Keratinocyte (primary cell): ENCODE data around the gene ZNF362. TPM values are rescaled to one million over a fixed set of nuclear protein-coding genes. Genes with fewer than 3 reads are reported as not detected.

Experiments
- DNase-seq: peaks from one replicate; pipeline ENCODE4 v3.0.0-alpha.2; 2011; ENCODE audit warnings: low read depth, missing footprints, low spot score
- FAIRE-seq: peaks from 2 replicates; lab custom pipeline; 2011; peaks lifted over from hg19 to GRCh38; lab: Jason Lieb, UNC
- H2AFZ ChIP-seq: 2 replicates; pipeline ENCODE4 v1.6.0; 2012; ENCODE audit warnings: low read length, control low read depth, inconsistent platforms; ENCODE audit not compliant: control insufficient read depth
- H3K27ac ChIP-seq: 2 replicates; pipeline ENCODE4 v1.5.1; 2011; ENCODE audit warnings: low read length; ENCODE audit not compliant: control insufficient read depth, insufficient read depth
- H3K27me3 ChIP-seq: 3 replicates; pipeline ENCODE4 v1.6.0; 2011; ENCODE audit warnings: low read length; ENCODE audit not compliant: control insufficient read depth, insufficient read depth; ENCODE audit errors: extremely low read depth
- H3K36me3 ChIP-seq, 2 experiments: 2 replicates in 1 of 2; 3 replicates in 1 of 2; pipeline ENCODE4 v1.5.1; 2011; ENCODE audit warnings: low read length in 2 of 2, mild to moderate bottlenecking in 1 of 2; ENCODE audit not compliant: control insufficient read depth in 2 of 2, insufficient read depth in 2 of 2; ENCODE audit errors: extremely low read depth in 1 of 2
- H3K4me1 ChIP-seq: 3 replicates; pipeline ENCODE4 v1.5.1; 2011; ENCODE audit warnings: low read length; ENCODE audit not compliant: control insufficient read depth, insufficient read depth; ENCODE audit errors: extremely low read depth
- H3K4me2 ChIP-seq: 3 replicates; pipeline ENCODE4 v1.6.0; 2011; ENCODE audit warnings: low read depth, low read length; ENCODE audit not compliant: control insufficient read depth, insufficient read depth; ENCODE audit errors: extremely low read depth
- H3K4me3 ChIP-seq, 3 experiments: fragments of 200-600 bp in 1 of 3; sonication (generic) in 1 of 3; 2 replicates in 2 of 3; 3 replicates in 1 of 3; pipeline ENCODE4 v1.5.1; 2011 to 2016; ENCODE audit warnings: low read length in 3 of 3, mild to moderate bottlenecking in 3 of 3, control low read depth in 2 of 3, inconsistent platforms in 1 of 3, low read depth in 1 of 3, mixed read lengths in 1 of 3, mixed run types in 1 of 3, moderate library complexity in 1 of 3; ENCODE audit not compliant: control insufficient read depth in 2 of 3, insufficient read depth in 2 of 3; ENCODE audit errors: extremely low read depth in 1 of 3
- H3K79me2 ChIP-seq: 2 replicates; pipeline ENCODE4 v1.6.0; 2012; ENCODE audit warnings: low read length; ENCODE audit not compliant: control insufficient read depth, insufficient read depth
- H3K9ac ChIP-seq: 3 replicates; pipeline ENCODE4 v1.6.0; 2011; ENCODE audit warnings: low read length; ENCODE audit not compliant: control insufficient read depth, insufficient read depth; ENCODE audit errors: extremely low read depth
- H3K9me1 ChIP-seq: 3 replicates; pipeline ENCODE4 v1.6.0; 2011; ENCODE audit warnings: low read length; ENCODE audit not compliant: control insufficient read depth, insufficient read depth; ENCODE audit errors: extremely low read depth
- H3K9me3 ChIP-seq: 2 replicates; pipeline ENCODE4 v1.5.1; 2012; ENCODE audit warnings: low read depth, low read length; ENCODE audit not compliant: control insufficient read depth
- H4K20me1 ChIP-seq: 3 replicates; pipeline ENCODE4 v1.6.0; 2011; ENCODE audit warnings: low read length; ENCODE audit not compliant: control insufficient read depth, insufficient read depth; ENCODE audit errors: extremely low read depth
- EZH2 ChIP-seq: IDR thresholded peaks from one replicate; pipeline ENCODE4 v1.6.1; 2012; ENCODE audit warnings: inconsistent platforms, mild to moderate bottlenecking, low read length, moderate library complexity
- dilution Hi-C: fragments of 300-500 bp; cut with MboI; formaldehyde crosslinking; loops from one replicate; pipeline ENCODE4 v1.7.0; 2020; ENCODE audit warnings: low sequenced_read_pairs; ENCODE audit not compliant: extremely low pct_ligation_motif_present
- polyA plus RNA-seq, 5 experiments: library from polyadenylated mRNA; depleted of rRNA in 3 of 5; stranded (reverse) in 3 of 5; stranded (forward) in 1 of 5; unstranded in 1 of 5; fragments of >200 nt; gene quantifications; 1 replicate in 1 of 5; 2 replicates in 3 of 5; 3 replicates in 1 of 5; pipeline versions ENCODE4 v1.2.1 to v1.2.3, GENCODE V29; 2011 to 2012; ENCODE audit warnings: missing spikeins in 2 of 5, low read depth in 1 of 5, low replicate concordance in 1 of 5
- TF ChIP-seq, protein P1 (sequence below), 3 experiments: IDR thresholded peaks in 1 of 3; conservative IDR thresholded peaks in 1 of 3; optimal IDR thresholded peaks in 1 of 3; 2 replicates in 2 of 3; 3 replicates in 1 of 3; pipeline versions ENCODE3 to v1.5.1; 2011; ENCODE audit warnings: low read length in 3 of 3, mild to moderate bottlenecking in 3 of 3, moderate library complexity in 2 of 3, control low read depth in 1 of 3, inconsistent platforms in 1 of 3; ENCODE audit not compliant: insufficient read depth in 2 of 3; ENCODE audit errors: extremely low read depth in 1 of 3

ZNF362 gene
- polyA plus RNA-seq, 1 donor (not counting 4 experiments of a cell fraction or from before 2014, with no cell fraction given): 2.2 TPM

DNA sequence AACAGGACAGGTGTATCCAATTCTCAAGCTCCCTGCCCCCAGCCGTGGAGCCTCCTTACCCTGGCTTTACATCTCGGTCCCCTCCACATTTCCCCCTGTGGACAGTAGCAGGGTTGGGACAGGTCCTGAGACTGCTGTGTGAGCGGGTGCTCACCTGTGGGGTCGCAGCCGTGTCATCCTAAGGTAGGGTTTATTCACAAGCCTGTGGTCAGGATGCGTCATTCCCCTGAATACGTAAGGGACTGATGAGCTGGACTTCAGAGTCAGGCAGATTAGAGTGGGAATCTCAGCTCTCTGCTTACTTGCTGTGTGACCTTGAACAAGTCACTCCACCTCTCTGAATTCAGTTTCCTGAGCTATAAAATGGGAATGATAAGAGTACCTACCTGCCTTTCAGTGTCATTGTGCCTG lies 17.7 kb downstream of the ZNF362 start:
- H3K27me3 ChIP-seq: no peaks in the 10 kb centered on the region
- no peak overlapping the region for H3K9ac ChIP-seq
- FAIRE-seq: no peak
- no peaks in the 10 kb centered on the region for H3K9me3 ChIP-seq
- H2AFZ ChIP-seq: no peak overlapping the region
- no peaks in the 10 kb centered on the region for H4K20me1 ChIP-seq
- no peaks in the 10 kb centered on the region for H3K79me2 ChIP-seq
- no peak overlapping the region for H3K4me2 ChIP-seq
- no peak for DNase-seq
- TF ChIP-seq EZH2: no peak
- TF ChIP-seq, protein P1, sequence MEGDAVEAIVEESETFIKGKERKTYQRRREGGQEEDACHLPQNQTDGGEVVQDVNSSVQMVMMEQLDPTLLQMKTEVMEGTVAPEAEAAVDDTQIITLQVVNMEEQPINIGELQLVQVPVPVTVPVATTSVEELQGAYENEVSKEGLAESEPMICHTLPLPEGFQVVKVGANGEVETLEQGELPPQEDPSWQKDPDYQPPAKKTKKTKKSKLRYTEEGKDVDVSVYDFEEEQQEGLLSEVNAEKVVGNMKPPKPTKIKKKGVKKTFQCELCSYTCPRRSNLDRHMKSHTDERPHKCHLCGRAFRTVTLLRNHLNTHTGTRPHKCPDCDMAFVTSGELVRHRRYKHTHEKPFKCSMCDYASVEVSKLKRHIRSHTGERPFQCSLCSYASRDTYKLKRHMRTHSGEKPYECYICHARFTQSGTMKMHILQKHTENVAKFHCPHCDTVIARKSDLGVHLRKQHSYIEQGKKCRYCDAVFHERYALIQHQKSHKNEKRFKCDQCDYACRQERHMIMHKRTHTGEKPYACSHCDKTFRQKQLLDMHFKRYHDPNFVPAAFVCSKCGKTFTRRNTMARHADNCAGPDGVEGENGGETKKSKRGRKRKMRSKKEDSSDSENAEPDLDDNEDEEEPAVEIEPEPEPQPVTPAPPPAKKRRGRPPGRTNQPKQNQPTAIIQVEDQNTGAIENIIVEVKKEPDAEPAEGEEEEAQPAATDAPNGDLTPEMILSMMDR (optimal IDR thresholded peaks at IDR 0.05 in 1 of 3, IDR thresholded peaks at IDR 0.05 in 1 of 3, conservative IDR thresholded peaks at IDR 0.05 in 1 of 3; ENCODE audit: extremely low read depth in 1 of 3, insufficient read depth in 2 of 3, low read length in 3 of 3): no peak
- no peaks in the 10 kb centered on the region for H3K9me1 ChIP-seq
- no peaks in the 10 kb centered on the region for H3K4me1 ChIP-seq
- H3K27ac ChIP-seq: no peak overlapping the region
- H3K36me3 ChIP-seq: peaks cover 0 to 2% of the 10 kb centered on the region in 2 experiments
- no peak overlapping the region for H3K4me3 ChIP-seq
- dilution Hi-C loops: no loop called here

DNA sequence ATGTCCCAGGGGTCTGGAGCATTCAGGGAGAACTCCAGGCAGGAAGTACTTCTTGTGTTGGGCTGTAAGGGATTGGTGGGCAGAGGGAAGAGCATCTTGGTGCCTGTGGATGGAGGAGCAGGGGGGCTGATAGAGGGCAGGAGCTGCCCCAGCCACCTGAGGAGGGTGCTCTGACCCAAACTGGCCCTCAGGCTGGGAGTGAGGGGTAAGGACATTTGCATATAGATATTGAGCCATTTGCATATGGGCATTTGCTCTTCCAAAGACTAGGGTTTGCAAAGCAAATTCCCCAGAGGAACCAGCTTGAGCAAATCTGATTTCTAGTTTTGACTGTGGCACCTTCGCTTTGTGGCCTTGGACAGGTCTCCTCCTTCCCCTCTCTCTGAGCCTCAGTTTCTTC lies 18.2 kb downstream of the ZNF362 start:
- H3K4me3 ChIP-seq: no peak overlapping the region
- H3K36me3 ChIP-seq: peaks cover 0 to 2% of the 10 kb centered on the region in 2 experiments
- no peak for DNase-seq
- H3K27me3 ChIP-seq: no peaks in the 10 kb centered on the region
- H3K4me1 ChIP-seq: no peaks in the 10 kb centered on the region
- H2AFZ ChIP-seq: no peak overlapping the region
- H4K20me1 ChIP-seq: no peaks in the 10 kb centered on the region
- TF ChIP-seq, protein P1 (optimal IDR thresholded peaks at IDR 0.05 in 1 of 3, IDR thresholded peaks at IDR 0.05 in 1 of 3, conservative IDR thresholded peaks at IDR 0.05 in 1 of 3; ENCODE audit: extremely low read depth in 1 of 3, insufficient read depth in 2 of 3, low read length in 3 of 3): no peak
- no peak for TF ChIP-seq EZH2
- no peak overlapping the region for H3K4me2 ChIP-seq
- no peaks in the 10 kb centered on the region for H3K9me3 ChIP-seq
- no peak overlapping the region for H3K9ac ChIP-seq
- no peaks in the 10 kb centered on the region for H3K9me1 ChIP-seq
- no peaks in the 10 kb centered on the region for H3K79me2 ChIP-seq
- no peak for FAIRE-seq
- H3K27ac ChIP-seq: no peak overlapping the region
- dilution Hi-C loops: no loop called here
